Adrenal gland (tissue), 12 donors: ENCODE measurements around the gene HPSE2. TPM values are rescaled to one million over a fixed set of nuclear protein-coding genes. Genes with fewer than 3 reads are reported as not detected.

Source experiments
- DNase-seq, 7 donors: peaks; one replicate each; pipeline ENCODE4 v3.0.0-alpha.2; 2019 to 2020
- H3K27ac ChIP-seq, 5 donors: fragments of 200-600 bp; sonication (generic) in 4 of 5; 1 replicate in 3 of 5; 2 replicates in 2 of 5; pipeline versions ENCODE4 v1.5.1 to v1.8.0; 2016 to 2020; ENCODE audit warnings: mild to moderate bottlenecking in 1 of 5
- H3K27me3 ChIP-seq: fragments of 200-600 bp; 2 replicates; pipeline ENCODE4 v1.8.0; 2021
- H3K36me3 ChIP-seq, 2 donors: fragments of 200-600 bp; replicated peaks in 1 of 2; 1 replicate in 1 of 2; 2 replicates in 1 of 2; pipeline versions ENCODE4 v1.5.1 to v1.8.0; 2018 to 2022
- H3K4me1 ChIP-seq, 2 donors: fragments of 200-600 bp; replicated peaks in 1 of 2; 1 replicate in 1 of 2; 2 replicates in 1 of 2; pipeline versions ENCODE4 v1.5.1 to v1.8.0; 2018 to 2021
- H3K4me3 ChIP-seq, 4 donors: fragments of 200-600 bp; sonication (generic) in 3 of 4; one replicate each; pipeline ENCODE4 v1.5.1; 2016 to 2018
- H3K9me3 ChIP-seq, 3 donors: fragments of 200-600 bp; sonication (generic) in 1 of 3; replicated peaks in 1 of 3; 1 replicate in 2 of 3; 2 replicates in 1 of 3; pipeline versions ENCODE4 v1.5.1 to v1.8.0; 2016 to 2021
- CTCF ChIP-seq, 6 experiments: fragments of 450-650 bp in 4 of 6; fragments of 200-600 bp in 2 of 6; sonication (generic) in 1 of 6; IDR thresholded peaks; 1 replicate in 5 of 6; 2 replicates in 1 of 6; pipeline versions ENCODE4 v1.5.1 to v1.8.0; 2016 to 2021; ENCODE audit warnings: antibody characterized with exemption in 6 of 6, mild to moderate bottlenecking in 2 of 6, moderate library complexity in 1 of 6
- POLR2A ChIP-seq, 2 donors: fragments of 450-650 bp; IDR thresholded peaks; one replicate each; pipeline ENCODE4 v1.6.1; 2017; ENCODE audit warnings: antibody characterized with exemption in 2 of 2, mild to moderate bottlenecking in 2 of 2, moderate library complexity in 1 of 2
- WGBS, 4 donors: extraction: QIAGEN DNeasy Blood & Tissue Kit in 2 of 4; methylation state at CpG; one replicate each; pipeline versions ENCODE4 v1.1.5 to v1.1.7; 2013 to 2017; 5-methylcytosine and 5-hydroxymethylcytosine counted together
- intact Hi-C, 2 donors: fragments of 100-400 bp; cut with DNase I; formaldehyde crosslinking; loops; one replicate each; pipeline versions ENCODE4 v1.14.1 to v1.15.0; 2022 to 2023
- polyA plus RNA-seq, 3 donors: library from polyadenylated mRNA; stranded (reverse); fragments of 200-250 nt in 2 of 3; fragments of 350-450 nt in 1 of 3; fragmentation: Illumina TruSeq in 1 of 3; extraction: RNeasy Lipid Tissue Mini Kit (QIAGEN cat#74804) in 1 of 3; gene quantifications; one replicate each; pipeline ENCODE4 v1.2.3, GENCODE V29; 2013 to 2014
- total RNA-seq, 9 donors: library from RNA; depleted of rRNA in 4 of 9; stranded (reverse); fragments of >200 nt in 4 of 9; fragments of 120-200 nt in 1 of 9; fragmentation: NEBNext Ultra II Directional in 1 of 9; extraction: Animal tissue kit (Norgen Biotek cat#: 25700) in 1 of 9; gene quantifications; one replicate each; pipeline versions ENCODE4 v1.1.0 to v1.2.4, GENCODE V29; 2013 to 2023
- donor health status: healthy with polysubstance abuse.
- donor health status: Bipolar disorder and iron deficiency.
- donor health status: DM: yes; HTN: yes; CAD: no.
- donor health status: DM: no; HTN: no; CAD: no.
- donor health status: DM: no; HTN: no; CAD: no.
- donor health status: DM: yes; HTN: yes; CAD: no.

The HPSE2 gene
- total and polyA plus RNA-seq, 12 donors = under 0.01 to 0.16 (median 0.10) TPM; not detected in 9

- Histone ChIP-seq H3K27me3 (no peaks in the 10 kb centered on the region), H3K9me3 (no peaks in the 10 kb centered on the region), H3K36me3 (no peaks in the 10 kb centered on the region), H3K27ac (no peak overlapping the region), H3K4me1 (no peaks in the 10 kb centered on the region), H3K4me3 (no peak overlapping the region)
- intact Hi-C loops = no loop called here
- TF ChIP-seq POLR2A (IDR thresholded peaks at IDR 0.05) (no peak), CTCF (IDR thresholded peaks at IDR 0.05) (no peak)
- no peak for DNase-seq
- WGBS, 4 donors = 64 to 73% (median 71%) methylated on average over 2 of the region's 2 CpGs
Measured at GRCh38 chr10:98880971-98881370, 354.7 kb downstream of the HPSE2 start.

- Histone ChIP-seq H3K4me1 (no peaks in the 10 kb centered on the region), H3K9me3 (no peaks in the 10 kb centered on the region), H3K27ac (no peak overlapping the region), H3K27me3 (no peaks in the 10 kb centered on the region), H3K4me3 (no peak overlapping the region), H3K36me3 (no peaks in the 10 kb centered on the region)
- intact Hi-C loops = no loop called here
- no peak for DNase-seq
- WGBS, 4 donors = 25 to 29% (median 26%) methylated on average over 2 of the region's 2 CpGs
- no peak for TF ChIP-seq POLR2A (IDR thresholded peaks at IDR 0.05)
- TF ChIP-seq CTCF (IDR thresholded peaks at IDR 0.05) = no peak
Measured at GRCh38 chr10:98878921-98879320, 356.7 kb downstream of the HPSE2 start.

- no peaks in the 10 kb centered on the region for H3K36me3 ChIP-seq
- 49 to 63% (median 51%) methylated on average over 2 of the region's 2 CpGs for WGBS, 4 donors
- no peaks in the 10 kb centered on the region for H3K4me1 ChIP-seq
- TF ChIP-seq POLR2A (IDR thresholded peaks at IDR 0.05) = no peak
- no peak for TF ChIP-seq CTCF (IDR thresholded peaks at IDR 0.05)
- H3K27ac ChIP-seq = no peak overlapping the region
- no peak overlapping the region for H3K4me3 ChIP-seq
- no peaks in the 10 kb centered on the region for H3K27me3 ChIP-seq
- no peaks in the 10 kb centered on the region for H3K9me3 ChIP-seq
- no peak for DNase-seq
- intact Hi-C loops = no loop called here
Measured at GRCh38 chr10:98878418-98878817, 357.2 kb downstream of the HPSE2 start.

- Histone ChIP-seq H3K36me3 (no peaks in the 10 kb centered on the region), H3K4me1 (no peaks in the 10 kb centered on the region), H3K9me3 (no peaks in the 10 kb centered on the region), H3K27me3 (no peaks in the 10 kb centered on the region), H3K4me3 (no peak overlapping the region), H3K27ac (no peak overlapping the region)
- 81 to 94% (median 87%) methylated on average over 2 of the region's 2 CpGs for WGBS, 4 donors
- intact Hi-C loops = no loop called here
- no peak for DNase-seq
- TF ChIP-seq CTCF (IDR thresholded peaks at IDR 0.05) = no peak
- TF ChIP-seq POLR2A (IDR thresholded peaks at IDR 0.05) = no peak
Measured at GRCh38 chr10:98861962-98862361, 373.7 kb downstream of the HPSE2 start.
